Subcutaneous abdominal adipose tissue (tissue), 5 donors: Measurements from ENCODE around the gene RAB9B.
A peak's percentile ranks its signal among the peaks of the same experiment; 100 is the strongest.
"Not testable (repeated sequence)": the region's sequence is repeated elsewhere in the genome, so short reads cannot be mapped to it uniquely, and the experiment has no call there.

Source experiments
- H3K27ac ChIP-seq: one replicate; pipeline ENCODE4 v1.7.0; 2013; ENCODE audit warnings: low read depth, mild to moderate bottlenecking, inconsistent platforms, low read length, moderate library complexity
- H3K27me3 ChIP-seq, 5 donors: one replicate each; pipeline ENCODE4 v1.7.0; 2013; ENCODE audit warnings: low read length in 5 of 5, inconsistent platforms in 1 of 5; ENCODE audit not compliant: control insufficient read depth in 5 of 5, insufficient read depth in 4 of 5
- H3K36me3 ChIP-seq, 5 donors: one replicate each; pipeline ENCODE4 v1.7.0; 2013; ENCODE audit warnings: low read length in 5 of 5; ENCODE audit not compliant: control insufficient read depth in 5 of 5, insufficient read depth in 5 of 5
- H3K4me1 ChIP-seq, 5 donors: one replicate each; pipeline ENCODE4 v1.7.0; 2013; ENCODE audit warnings: low read length in 5 of 5, mild to moderate bottlenecking in 3 of 5, moderate library complexity in 1 of 5; ENCODE audit not compliant: control insufficient read depth in 5 of 5, insufficient read depth in 5 of 5
- H3K4me3 ChIP-seq, 5 donors: one replicate each; pipeline ENCODE4 v1.7.0; 2013; ENCODE audit warnings: low read length in 5 of 5, low read depth in 1 of 5
- H3K9ac ChIP-seq, 5 donors: one replicate each; pipeline ENCODE4 v1.7.0; 2013; ENCODE audit warnings: low read length in 5 of 5, mild to moderate bottlenecking in 4 of 5, moderate library complexity in 3 of 5
- H3K9me3 ChIP-seq, 5 donors: one replicate each; pipeline ENCODE4 v1.7.0; 2013; ENCODE audit warnings: low read length in 5 of 5; ENCODE audit not compliant: control insufficient read depth in 5 of 5
- donor health status: healthy.
- donor health status: healthy.
- donor health status: healthy.
- donor health status: healthy.
- donor health status: healthy.

RAB9B gene

GRCh38 chrX:103846386-103846785 is 14.3 kb upstream of the RAB9B start:
- H3K4me3 ChIP-seq, result no peak overlapping the region
- no peak overlapping the region for H3K27ac ChIP-seq
- peaks cover 0 to 3% (median 0%) of the 10 kb centered on the region in 5 donors for H3K9me3 ChIP-seq
- H3K27me3 ChIP-seq, result peaks cover 0 to 9% (median 4%) of the 10 kb centered on the region in 5 donors
- H3K36me3 ChIP-seq, result no peaks in the 10 kb centered on the region
- no peak overlapping the region for H3K9ac ChIP-seq
- H3K4me1 ChIP-seq, result no peaks in the 10 kb centered on the region

- H3K36me3 ChIP-seq, result no peaks in the 10 kb centered on the region
- H3K4me1 ChIP-seq, result no peaks in the 10 kb centered on the region
- no peak overlapping the region for H3K9ac ChIP-seq
- no peaks in the 10 kb centered on the region for H3K9me3 ChIP-seq
- H3K27ac ChIP-seq, result no peak overlapping the region
- H3K27me3 ChIP-seq, result peaks cover 0 to 8% (median 3%) of the 10 kb centered on the region in 5 donors
- H3K4me3 ChIP-seq, result no peak overlapping the region
Observed at GRCh38 chrX:103845165-103845653, 13.2 kb upstream of the RAB9B start.

DNA sequence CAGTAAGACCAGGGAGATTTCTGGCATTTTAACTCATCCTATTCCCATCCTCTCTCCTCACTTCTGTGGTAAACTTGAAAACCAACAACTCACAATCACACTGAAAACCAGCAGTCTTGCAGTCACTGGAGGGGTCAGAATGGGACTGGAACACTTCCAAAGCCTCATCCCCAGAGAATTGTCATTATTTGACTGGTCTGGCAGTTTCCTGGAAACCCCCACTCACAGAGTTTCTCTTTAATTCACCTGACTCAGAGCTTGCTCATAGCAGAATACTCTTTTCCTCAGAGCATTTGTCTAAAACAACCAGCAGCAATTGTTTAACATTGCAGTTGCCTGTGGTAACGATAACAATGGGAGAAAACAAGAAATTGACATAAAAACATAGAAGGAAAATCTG is 7.3 kb upstream of the RAB9B start:
- Histone ChIP-seq H3K9me3 (no peaks in the 10 kb centered on the region), H3K4me1 (no peaks in the 10 kb centered on the region), H3K27me3 (peaks cover 0 to 6% (median 2%) of the 10 kb centered on the region in 5 donors), H3K36me3 (no peaks in the 10 kb centered on the region), H3K27ac (no peak overlapping the region), H3K4me3 (no peak overlapping the region), H3K9ac (no peak overlapping the region)

- Histone ChIP-seq H3K9ac (peak overlapping the region in 1 of 5 donors; percentile 63), H3K4me1 (peaks cover 0 to 10% (median 5%) of the 10 kb centered on the region in 5 donors), H3K4me3 (peak overlapping the region; percentile 51 to 72 (median 57)), H3K27ac (no peak overlapping the region), H3K36me3 (no peaks in the 10 kb centered on the region), H3K27me3 (peaks cover 0 to 22% (median 14%) of the 10 kb centered on the region in 5 donors), H3K9me3 (peaks cover 0 to 2% (median 0%) of the 10 kb centered on the region in 5 donors)
Observed at GRCh38 chrX:103831342-103831802, 685 bp downstream of the RAB9B start.

GRCh38 chrX:103830848-103831247 is 1.2 kb downstream of the RAB9B start:
- no peak overlapping the region for H3K9ac ChIP-seq
- H3K27ac ChIP-seq, result no peak overlapping the region
- H3K4me3 ChIP-seq, result no peak overlapping the region
- peaks cover 0 to 2% (median 0%) of the 10 kb centered on the region in 5 donors for H3K9me3 ChIP-seq
- H3K27me3 ChIP-seq, result peaks cover 0 to 22% (median 14%) of the 10 kb centered on the region in 5 donors
- no peaks in the 10 kb centered on the region for H3K36me3 ChIP-seq
- H3K4me1 ChIP-seq, result peaks cover 0 to 10% (median 5%) of the 10 kb centered on the region in 5 donors

- Histone ChIP-seq H3K27me3 (peaks cover 0 to 22% (median 19%) of the 10 kb centered on the region in 5 donors), H3K9ac (no peak overlapping the region), H3K9me3 (peaks cover 0 to 2% (median 0%) of the 10 kb centered on the region in 5 donors), H3K4me1 (peaks cover 0 to 10% (median 5%) of the 10 kb centered on the region in 5 donors), H3K27ac (no peak overlapping the region), H3K36me3 (no peaks in the 10 kb centered on the region), H3K4me3 (no peak overlapping the region)
Observed at GRCh38 chrX:103828529-103828928, 3.5 kb downstream of the RAB9B start.

DNA sequence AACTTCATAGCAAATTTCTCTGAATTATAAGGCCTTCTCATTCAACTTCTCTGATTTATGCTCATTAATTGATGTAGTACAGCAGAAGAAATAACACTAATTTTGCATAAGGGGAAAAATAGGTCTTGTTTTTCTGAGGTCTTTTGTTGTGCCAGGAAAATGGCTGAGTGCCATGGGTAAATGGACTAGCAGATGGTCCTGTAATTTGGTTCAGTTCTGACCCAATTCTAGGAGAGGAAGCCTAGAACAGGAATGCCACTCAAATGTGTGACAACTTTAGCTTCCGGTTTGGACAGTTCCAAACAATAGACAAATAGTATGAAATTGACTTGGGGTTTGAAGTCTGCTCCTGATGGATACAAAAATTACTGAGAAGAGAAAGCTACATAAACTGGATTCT is 6.2 kb downstream of the RAB9B start:
- Histone ChIP-seq H3K36me3 (no peaks in the 10 kb centered on the region), H3K27me3 (peaks cover 0 to 7% (median 5%) of the 10 kb centered on the region in 5 donors), H3K9me3 (no peaks in the 10 kb centered on the region), H3K4me3 (no peak overlapping the region), H3K9ac (no peak overlapping the region), H3K4me1 (no peaks in the 10 kb centered on the region), H3K27ac (no peak overlapping the region)

GRCh38 chrX:103823591-103823990 is 8.5 kb downstream of the RAB9B start:
- Histone ChIP-seq H3K27me3 (peaks cover 0 to 7% (median 3%) of the 10 kb centered on the region in 5 donors), H3K36me3 (no peaks in the 10 kb centered on the region)

DNA sequence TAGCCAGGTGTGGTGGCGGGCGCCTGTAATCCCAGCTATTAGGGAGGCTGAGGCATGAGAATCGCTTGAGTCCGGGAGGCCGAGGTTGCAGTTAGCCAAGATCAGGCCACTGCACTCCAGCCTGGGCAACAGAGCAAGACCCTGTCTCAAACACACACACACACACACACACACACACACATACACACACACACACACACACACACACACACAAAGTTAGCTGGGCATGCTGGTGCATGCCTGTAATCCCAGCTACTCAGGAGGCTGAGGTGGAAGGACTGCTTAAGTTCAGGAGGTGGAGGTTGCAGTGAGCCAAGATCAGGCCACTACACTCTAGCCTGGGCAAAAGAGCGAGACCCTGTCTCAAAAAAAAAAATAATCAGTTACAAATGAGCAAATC is 11.3 kb downstream of the RAB9B start:
- H3K4me3 ChIP-seq, H3K36me3 ChIP-seq, H3K9me3 ChIP-seq, H3K4me1 ChIP-seq, H3K9ac ChIP-seq, H3K27ac ChIP-seq, H3K27me3 ChIP-seq: not testable (repeated sequence)

More at GRCh38 chrX:103823591-103823990, 8.5 kb downstream of the RAB9B start:
- Histone ChIP-seq H3K4me3 (no peak overlapping the region), H3K9me3 (no peaks in the 10 kb centered on the region), H3K27ac (no peak overlapping the region), H3K9ac (no peak overlapping the region), H3K4me1 (no peaks in the 10 kb centered on the region)

DNA sequence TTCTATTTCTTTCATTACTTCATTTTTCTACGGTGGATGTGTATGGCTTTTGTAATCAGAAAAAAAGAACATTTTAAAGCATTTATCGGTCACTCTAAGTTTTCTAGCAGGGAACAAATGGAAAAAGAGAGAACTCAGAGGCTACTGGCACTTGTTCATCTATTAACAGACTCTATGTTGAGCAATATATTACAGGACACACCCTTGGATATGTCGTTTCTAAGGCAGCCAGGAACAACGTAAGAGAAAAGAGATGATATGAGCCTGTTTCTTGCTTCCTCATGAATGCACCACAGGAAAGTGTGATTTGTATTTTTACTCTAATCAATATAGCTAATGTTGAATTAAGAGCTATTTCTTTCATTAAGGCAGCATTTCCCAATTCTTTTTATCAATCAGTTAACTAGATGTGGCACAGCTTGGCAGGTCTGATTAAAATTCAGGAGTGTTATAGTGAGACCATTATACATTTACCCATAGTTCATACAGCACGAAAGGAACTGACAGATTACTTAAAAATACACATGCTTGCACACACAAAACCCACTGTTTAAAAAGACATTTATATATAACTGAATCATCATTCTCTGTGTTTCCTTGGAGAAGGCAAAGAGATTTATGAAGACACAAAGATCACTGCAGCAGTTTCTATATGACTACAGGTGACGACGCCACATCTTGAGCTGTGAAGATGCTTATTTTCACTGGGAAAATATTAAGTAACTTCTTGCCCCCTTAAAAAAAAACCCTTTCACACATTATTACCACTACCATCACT is 13.0 kb downstream of the RAB9B start:
- no peak overlapping the region for H3K9ac ChIP-seq
- no peak overlapping the region for H3K27ac ChIP-seq
- H3K36me3 ChIP-seq, result no peaks in the 10 kb centered on the region
- H3K4me1 ChIP-seq, result no peaks in the 10 kb centered on the region
- H3K9me3 ChIP-seq, result no peaks in the 10 kb centered on the region
- peaks cover 0 to 2% (median 0%) of the 10 kb centered on the region in 5 donors for H3K27me3 ChIP-seq
- no peak overlapping the region for H3K4me3 ChIP-seq
